C4-2B (cell line): ENCODE results near the gene IL3.
"Not testable (repeated sequence)": the region's sequence is repeated elsewhere in the genome, so short reads cannot be mapped to it uniquely, and the experiment has no call there.

Experiments
- H3K27ac ChIP-seq: fragments of 450-650 bp; 2 replicates; pipeline ENCODE4 v1.5.1; 2017
- ZFX ChIP-seq: fragments of 450-650 bp; IDR thresholded peaks from 2 replicates; pipeline ENCODE4 v1.6.1; 2017
- TF ChIP-seq, protein P1 (sequence below): fragments of 450-650 bp; conservative IDR thresholded peaks from 2 replicates; pipeline ENCODE4 v1.5.1; 2017; ENCODE audit warnings: mild to moderate bottlenecking

IL3 gene

DNA sequence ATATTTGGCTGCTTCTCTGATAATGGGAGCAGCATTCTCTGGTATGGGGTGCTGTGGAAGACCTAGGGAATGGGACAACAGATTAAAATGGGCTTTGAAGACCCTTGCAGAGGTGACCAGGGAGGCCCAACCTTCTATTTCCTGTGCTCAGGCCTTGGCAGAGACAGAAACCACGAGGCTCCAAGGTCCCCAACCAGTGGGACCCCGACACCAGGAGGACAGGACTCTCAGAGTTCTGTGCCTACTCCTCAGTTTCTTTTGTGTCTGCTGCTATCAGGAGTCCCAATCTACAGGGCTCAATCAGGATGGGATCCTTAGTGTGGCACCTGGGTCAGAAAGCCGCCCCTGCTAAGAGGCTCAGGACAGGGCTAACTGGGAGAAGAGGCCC is 42.5 kb downstream of the IL3 start:
- no peak for TF ChIP-seq ZFX
- TF ChIP-seq, protein P1, sequence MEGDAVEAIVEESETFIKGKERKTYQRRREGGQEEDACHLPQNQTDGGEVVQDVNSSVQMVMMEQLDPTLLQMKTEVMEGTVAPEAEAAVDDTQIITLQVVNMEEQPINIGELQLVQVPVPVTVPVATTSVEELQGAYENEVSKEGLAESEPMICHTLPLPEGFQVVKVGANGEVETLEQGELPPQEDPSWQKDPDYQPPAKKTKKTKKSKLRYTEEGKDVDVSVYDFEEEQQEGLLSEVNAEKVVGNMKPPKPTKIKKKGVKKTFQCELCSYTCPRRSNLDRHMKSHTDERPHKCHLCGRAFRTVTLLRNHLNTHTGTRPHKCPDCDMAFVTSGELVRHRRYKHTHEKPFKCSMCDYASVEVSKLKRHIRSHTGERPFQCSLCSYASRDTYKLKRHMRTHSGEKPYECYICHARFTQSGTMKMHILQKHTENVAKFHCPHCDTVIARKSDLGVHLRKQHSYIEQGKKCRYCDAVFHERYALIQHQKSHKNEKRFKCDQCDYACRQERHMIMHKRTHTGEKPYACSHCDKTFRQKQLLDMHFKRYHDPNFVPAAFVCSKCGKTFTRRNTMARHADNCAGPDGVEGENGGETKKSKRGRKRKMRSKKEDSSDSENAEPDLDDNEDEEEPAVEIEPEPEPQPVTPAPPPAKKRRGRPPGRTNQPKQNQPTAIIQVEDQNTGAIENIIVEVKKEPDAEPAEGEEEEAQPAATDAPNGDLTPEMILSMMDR: no peak
- H3K27ac ChIP-seq: no peak overlapping the region

DNA sequence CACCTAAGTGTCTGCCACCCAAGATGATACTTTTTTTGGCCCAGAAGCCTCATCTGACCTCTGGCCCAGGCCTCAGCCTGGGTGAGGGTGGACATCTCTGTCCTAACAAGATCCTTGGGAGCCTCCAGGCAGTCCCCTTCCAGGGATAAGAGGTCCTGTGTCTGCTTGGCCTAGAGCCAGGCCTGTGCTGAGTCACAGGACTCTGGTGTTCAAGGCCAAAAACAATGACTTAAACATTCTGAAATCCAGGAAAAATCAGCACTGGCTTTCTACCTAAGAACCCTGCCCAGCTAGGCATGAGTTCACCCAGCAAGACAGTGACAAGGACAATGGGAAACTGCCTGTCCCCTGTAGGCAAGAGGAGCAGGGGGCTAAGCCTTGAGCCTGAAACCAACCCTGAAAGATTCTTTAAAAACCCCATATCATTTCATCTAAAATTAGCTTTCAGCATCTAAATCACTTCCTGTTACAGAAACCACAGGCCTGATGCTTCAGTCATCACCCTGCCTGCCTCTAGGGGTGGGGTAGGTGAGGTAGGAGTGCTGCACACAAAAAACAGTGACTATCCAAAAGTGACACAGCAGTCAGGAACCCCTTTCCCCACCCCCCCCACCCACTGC is 43.0 kb downstream of the IL3 start:
- H3K27ac ChIP-seq: no peak overlapping the region
- TF ChIP-seq ZFX: no peak
- TF ChIP-seq, protein P1: no peak

DNA sequence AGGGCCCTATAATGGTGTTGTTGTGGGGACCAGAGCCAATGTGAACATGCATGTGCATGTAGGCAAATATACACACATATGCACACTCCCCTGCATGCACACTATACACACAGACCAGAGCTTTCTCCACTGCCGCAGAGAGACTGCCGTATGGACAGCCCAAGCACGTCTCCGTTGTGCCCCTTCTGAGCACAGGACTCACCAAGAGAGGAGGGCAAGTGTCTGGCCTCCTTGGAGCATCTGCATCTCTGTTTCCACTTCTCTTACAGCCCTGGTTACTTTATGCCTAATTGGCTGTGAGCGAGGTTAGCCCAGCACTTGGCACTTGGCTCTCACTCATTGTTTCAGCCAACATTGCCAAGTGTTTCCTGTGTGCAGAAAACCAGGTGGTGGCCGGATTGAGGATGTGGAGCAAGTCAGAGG is 43.5 kb downstream of the IL3 start:
- no peak overlapping the region for H3K27ac ChIP-seq
- no peak for TF ChIP-seq ZFX
- TF ChIP-seq, protein P1: no peak

DNA sequence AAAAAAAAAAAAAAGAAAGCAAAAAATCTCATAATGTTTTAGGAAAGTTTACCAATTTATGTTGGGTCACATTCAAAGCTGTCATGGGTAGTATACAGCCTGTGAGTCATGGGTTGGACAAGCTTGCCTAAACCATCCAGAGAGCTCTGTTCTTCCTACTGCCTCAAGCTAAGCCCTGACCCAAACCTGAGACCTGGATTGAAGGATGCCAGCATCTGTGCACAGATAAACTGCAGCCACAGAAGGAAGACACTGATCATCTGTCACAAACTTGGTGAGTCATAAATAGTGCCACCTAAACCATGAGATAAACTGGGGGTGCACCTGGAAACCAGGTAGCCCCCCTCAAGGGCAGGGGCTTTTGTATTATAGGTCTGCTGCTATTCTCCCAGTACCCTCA is 44.1 kb downstream of the IL3 start:
- no peak for TF ChIP-seq ZFX
- TF ChIP-seq, protein P1: no peak
- H3K27ac ChIP-seq: no peak overlapping the region

DNA sequence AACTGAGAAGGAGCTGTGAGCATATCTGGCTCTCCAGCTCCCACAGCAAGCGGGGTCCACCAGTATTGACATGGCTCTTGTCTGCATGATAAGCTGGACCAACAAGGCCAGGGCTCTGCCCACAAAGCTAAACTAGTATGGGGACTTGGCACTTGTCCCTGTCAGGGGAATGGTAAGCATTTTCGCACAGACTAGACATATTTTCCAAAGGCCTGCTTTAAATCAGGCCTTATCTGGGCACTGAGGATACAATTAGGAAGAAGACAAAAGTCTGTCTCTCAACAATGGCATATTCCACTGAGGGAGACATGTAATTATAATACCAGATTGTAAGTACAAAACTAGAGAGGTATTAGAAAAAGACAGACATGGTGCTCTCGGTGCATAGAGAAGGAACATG is 45.2 kb downstream of the IL3 start:
- no peak for TF ChIP-seq ZFX
- TF ChIP-seq, protein P1: no peak
- no peak overlapping the region for H3K27ac ChIP-seq

DNA sequence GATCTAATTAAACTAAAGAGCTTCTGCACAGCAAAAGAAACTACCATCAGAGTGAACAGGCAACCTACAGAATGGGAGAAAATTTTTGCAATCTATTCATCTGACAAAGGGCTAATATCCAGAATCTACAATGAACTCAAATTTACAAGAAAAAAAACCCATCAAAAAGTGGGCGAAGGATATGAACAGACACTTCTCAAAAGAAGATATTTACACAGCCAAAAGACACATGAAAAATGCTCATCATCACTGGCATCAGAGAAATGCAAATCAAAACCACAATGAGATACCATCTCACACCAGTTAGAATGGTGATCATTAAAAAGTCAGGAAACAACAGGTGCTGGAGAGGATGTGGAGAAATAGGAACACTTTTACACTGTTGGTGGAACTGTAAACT is 48.0 kb downstream of the IL3 start:
- not testable (repeated sequence) for H3K27ac ChIP-seq

DNA sequence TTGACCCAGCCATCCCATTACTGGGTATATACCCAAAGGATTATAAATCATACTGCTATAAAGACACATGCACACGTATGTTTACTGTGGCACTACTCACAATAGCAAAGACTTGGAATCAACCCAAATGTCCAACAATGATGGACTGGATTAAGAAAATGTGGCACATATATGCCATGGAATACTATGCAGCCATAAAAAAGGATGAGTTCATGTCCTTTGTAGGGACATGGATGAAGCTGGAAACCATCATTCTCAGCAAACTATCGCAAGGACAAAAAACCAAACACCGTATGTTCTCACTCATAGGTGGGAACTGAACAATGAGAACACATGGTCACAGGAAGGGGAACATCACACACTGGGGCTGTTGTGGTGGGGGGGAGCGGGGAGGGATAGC is 48.5 kb downstream of the IL3 start:
- H3K27ac ChIP-seq: not testable (repeated sequence)

DNA sequence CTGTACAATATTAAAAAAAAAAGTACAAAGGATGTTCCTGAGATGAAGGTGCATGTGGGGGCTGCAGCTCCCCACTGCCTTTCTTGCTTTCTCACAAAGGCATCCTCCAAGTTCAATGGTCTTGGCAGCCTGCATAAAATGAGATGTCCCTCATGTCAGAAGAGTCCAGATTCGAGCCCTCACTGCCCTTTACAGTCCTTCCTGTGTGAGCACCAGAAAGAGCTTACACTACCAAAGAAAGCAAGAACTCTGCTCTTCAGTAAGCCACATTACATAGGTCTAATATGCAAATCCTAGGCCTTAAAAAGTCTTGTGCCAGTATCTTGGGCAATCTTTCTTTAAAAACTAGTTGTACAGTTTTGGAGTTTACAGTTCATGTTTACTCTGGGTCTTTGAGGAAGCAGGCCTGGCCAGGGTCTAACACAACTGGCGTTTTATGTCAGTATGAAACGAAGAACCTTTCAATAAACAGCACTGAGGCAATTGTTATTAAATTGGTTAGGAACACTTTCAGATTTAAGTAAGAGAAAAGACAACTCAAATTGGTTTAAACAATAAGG is 49.1 kb downstream of the IL3 start:
- TF ChIP-seq, protein P1: no peak
- TF ChIP-seq ZFX: no peak

More for the DNA sequence above, 49.1 kb downstream of the IL3 start:
- no peak overlapping the region for H3K27ac ChIP-seq
